ENCODE results near the gene IL5RA.

The IL5RA gene

GRCh38 chr3:3064297-3064696 lies 45.9 kb downstream of the IL5RA start:
- DNase-seq: no peak

GRCh38 chr3:3059645-3060044 lies 50.5 kb downstream of the IL5RA start:
- DNase-seq: no peak

- no peak for DNase-seq
Measured at GRCh38 chr3:3053974-3054373, 56.2 kb downstream of the IL5RA start.

- no peak for DNase-seq
Measured at GRCh38 chr3:3038201-3038991, 71.8 kb downstream of the IL5RA start.

- DNase-seq: no peak
Measured at GRCh38 chr3:3037156-3037555, 73.0 kb downstream of the IL5RA start.

GRCh38 chr3:3031326-3031725 lies 78.8 kb downstream of the IL5RA start:
- DNase-seq: no peak

GRCh38 chr3:3027976-3028567 lies 82.1 kb downstream of the IL5RA start:
- no peak for DNase-seq

- no peak for DNase-seq
Measured at GRCh38 chr3:3023111-3023745, 86.9 kb downstream of the IL5RA start.

GRCh38 chr3:3020209-3020608 lies 90.0 kb downstream of the IL5RA start:
- DNase-seq: no peak
